Neural crest cell (in vitro differentiated cells): Measurements from ENCODE around the gene UBQLN4. TPM values are rescaled to one million over a fixed set of nuclear protein-coding genes. Genes with fewer than 3 reads are reported as not detected.

Source experiments
- DNase-seq: peaks from one replicate; pipeline ENCODE4 v3.0.0; 2021; ENCODE audit warnings: low read depth, mixed read lengths, low spot score
- H3K27ac Mint-ChIP-seq: one replicate; pipeline ENCODE4 v1.8.0; 2021; ENCODE audit warnings: mild to moderate bottlenecking, mixed read lengths; ENCODE audit not compliant: unreplicated experiment
- H3K27me3 Mint-ChIP-seq: 2 replicates; pipeline ENCODE4 v1.8.0; 2021; ENCODE audit warnings: low read depth, mild to moderate bottlenecking, mixed read lengths
- H3K36me3 Mint-ChIP-seq: 2 replicates; pipeline ENCODE4 v1.8.0; 2021; ENCODE audit warnings: low read depth, mild to moderate bottlenecking, mixed read lengths
- H3K4me1 Mint-ChIP-seq: 2 replicates; pipeline ENCODE4 v1.8.0; 2021; ENCODE audit warnings: mixed read lengths
- H3K4me3 Mint-ChIP-seq: one replicate; pipeline ENCODE4 v1.8.0; 2021; ENCODE audit warnings: mild to moderate bottlenecking, mixed read lengths
- H3K9me3 Mint-ChIP-seq: 2 replicates; pipeline ENCODE4 v1.8.0; 2021; ENCODE audit warnings: mixed read lengths
- CTCF ChIP-seq: fragments of 200-600 bp; sonication (generic); conservative IDR thresholded peaks from 2 replicates; pipeline ENCODE4 v1.5.0; 2021; ENCODE audit warnings: antibody characterized with exemption, mild to moderate bottlenecking
- total RNA-seq: library from RNA; stranded (reverse); gene quantifications from 2 replicates; pipeline ENCODE4 v1.2.1, GENCODE V29; 2021

UBQLN4 gene
- total RNA-seq, 1 donor from 2014 or later: 78.0 TPM

- peaks cover 22% of the 10 kb centered on the region for H3K4me1 Mint-ChIP-seq
- H3K27me3 Mint-ChIP-seq: no peaks in the 10 kb centered on the region
- DNase-seq: no peak
- TF ChIP-seq CTCF: no peak
- no peak overlapping the region for H3K4me3 Mint-ChIP-seq
- H3K27ac Mint-ChIP-seq: peak overlapping the region; percentile 78
- no peaks in the 10 kb centered on the region for H3K36me3 Mint-ChIP-seq
- no peaks in the 10 kb centered on the region for H3K9me3 Mint-ChIP-seq
Observed at GRCh38 chr1:156001021-156001661, 52.5 kb downstream of the UBQLN4 start.

- peaks cover 23% of the 10 kb centered on the region for H3K4me1 Mint-ChIP-seq
- no peaks in the 10 kb centered on the region for H3K36me3 Mint-ChIP-seq
- no peak overlapping the region for H3K4me3 Mint-ChIP-seq
- no peak for DNase-seq
- H3K9me3 Mint-ChIP-seq: no peaks in the 10 kb centered on the region
- no peak overlapping the region for H3K27ac Mint-ChIP-seq
- no peaks in the 10 kb centered on the region for H3K27me3 Mint-ChIP-seq
- no peak for TF ChIP-seq CTCF
Observed at GRCh38 chr1:155999964-156000363, 53.6 kb downstream of the UBQLN4 start.

DNA sequence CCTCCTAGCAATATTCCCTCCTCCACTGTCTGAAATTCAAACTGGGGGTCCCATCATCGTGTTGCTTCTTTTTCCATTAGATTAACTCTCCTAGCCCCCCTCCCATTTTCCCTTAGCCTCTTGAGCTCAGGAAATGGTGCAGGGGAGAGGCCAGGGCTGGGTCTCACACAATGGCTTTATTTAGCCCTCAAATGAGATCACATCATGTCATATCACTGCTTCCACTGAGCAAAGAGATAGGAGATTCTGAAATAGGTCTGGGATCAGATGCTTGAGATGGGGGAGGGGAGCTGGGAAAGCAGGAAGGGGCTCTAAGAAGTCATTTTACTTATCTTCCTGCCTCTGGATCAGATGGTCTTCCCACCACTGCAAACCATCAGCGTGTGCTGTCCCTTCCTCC is 57.4 kb downstream of the UBQLN4 start:
- peak overlapping the region; percentile 81 for H3K27ac Mint-ChIP-seq
- no peaks in the 10 kb centered on the region for H3K9me3 Mint-ChIP-seq
- DNase-seq: no peak
- no peaks in the 10 kb centered on the region for H3K36me3 Mint-ChIP-seq
- H3K27me3 Mint-ChIP-seq: no peaks in the 10 kb centered on the region
- peak overlapping the region; percentile 74 for H3K4me3 Mint-ChIP-seq
- TF ChIP-seq CTCF: no peak
- H3K4me1 Mint-ChIP-seq: peaks cover 23% of the 10 kb centered on the region

DNA sequence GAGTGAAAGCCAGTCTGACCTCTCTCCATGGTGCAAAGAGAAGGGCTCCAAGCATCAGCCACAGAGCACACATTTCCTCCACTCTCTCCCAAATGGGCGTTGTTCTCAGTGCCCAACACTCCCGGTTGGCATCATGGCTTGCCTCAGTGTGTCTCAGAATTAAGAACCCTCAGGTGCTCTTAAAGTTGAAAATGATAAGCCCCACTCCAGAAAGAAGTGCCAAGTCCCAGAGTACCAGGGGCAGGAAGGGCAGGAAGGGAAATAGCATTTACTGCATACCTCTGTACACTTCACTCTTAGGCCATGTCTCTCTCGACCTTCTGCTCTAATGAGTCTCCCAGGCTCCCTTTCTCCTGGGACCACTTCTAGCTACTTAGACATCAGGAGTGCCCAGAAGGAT is 60.0 kb downstream of the UBQLN4 start:
- Mint-ChIP-seq H3K36me3 (no peaks in the 10 kb centered on the region), H3K9me3 (no peaks in the 10 kb centered on the region), H3K4me1 (peaks cover 46% of the 10 kb centered on the region), H3K27ac (no peak overlapping the region), H3K4me3 (no peak overlapping the region), H3K27me3 (no peaks in the 10 kb centered on the region)
- DNase-seq: no peak
- no peak for TF ChIP-seq CTCF

DNA sequence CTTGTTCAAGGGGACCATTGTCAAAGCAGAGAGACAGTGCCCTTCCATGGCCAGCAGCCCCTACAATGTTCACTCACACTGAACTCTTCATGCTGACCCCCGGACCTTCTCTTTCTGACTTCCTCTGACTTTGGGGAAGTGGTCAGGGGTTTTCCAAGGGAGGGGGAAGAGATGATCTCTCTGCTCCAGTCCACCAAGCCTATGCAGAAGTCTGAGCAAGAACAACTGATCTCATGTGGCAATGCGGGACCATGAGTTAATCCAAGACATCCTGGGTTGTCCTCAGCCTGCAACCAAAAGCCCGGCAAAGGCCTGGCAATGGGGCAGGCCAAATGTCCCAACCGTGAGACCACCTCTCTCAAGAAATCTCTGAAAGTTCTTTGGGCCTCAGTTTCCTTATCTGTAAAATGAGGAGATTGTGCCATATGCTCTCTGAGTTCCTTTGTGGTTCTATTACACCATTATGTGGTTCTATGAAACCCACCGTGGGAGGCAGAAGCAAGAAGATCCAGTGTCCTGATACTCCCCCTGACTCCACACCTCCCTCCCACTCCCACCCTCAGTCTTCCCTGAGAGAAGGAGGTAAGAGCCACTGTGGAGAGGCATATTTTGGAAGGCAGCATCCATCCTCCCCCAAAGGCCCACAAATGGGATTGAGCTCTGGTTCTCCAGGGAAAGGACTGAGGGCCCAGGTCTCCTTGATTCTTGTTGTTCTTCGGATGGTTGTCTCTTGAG is 63.4 kb downstream of the UBQLN4 start:
- Mint-ChIP-seq H3K9me3 (no peaks in the 10 kb centered on the region), H3K4me1 (peaks cover 36% of the 10 kb centered on the region), H3K27ac (peak overlapping the region; percentile 75), H3K36me3 (no peaks in the 10 kb centered on the region), H3K27me3 (no peaks in the 10 kb centered on the region), H3K4me3 (peak overlapping the region; percentile 31)
- no peak for DNase-seq
- TF ChIP-seq CTCF: no peak
